GM19193 (cell line): ENCODE results near the gene ARRDC3.

ENCODE experiments used
- POLR2A ChIP-seq: IDR thresholded peaks from 4 replicates; pipeline ENCODE4 v1.6.1; 2011; ENCODE audit not compliant: insufficient read depth, insufficient read length; ENCODE audit errors: extremely low read depth

ARRDC3 gene

GRCh38 chr5:91340532-91340931 lies 42.6 kb downstream of the ARRDC3 start:
- no peak for TF ChIP-seq POLR2A

GRCh38 chr5:91339063-91339705 lies 43.9 kb downstream of the ARRDC3 start:
- TF ChIP-seq POLR2A: no peak

GRCh38 chr5:91332267-91333045 lies 50.7 kb downstream of the ARRDC3 start:
- no peak for TF ChIP-seq POLR2A

- TF ChIP-seq POLR2A: no peak
Measured at GRCh38 chr5:91331705-91332104, 51.4 kb downstream of the ARRDC3 start.

GRCh38 chr5:91329283-91329682 lies 53.8 kb downstream of the ARRDC3 start:
- no peak for TF ChIP-seq POLR2A

GRCh38 chr5:91328743-91329142 lies 54.4 kb downstream of the ARRDC3 start:
- TF ChIP-seq POLR2A: no peak

- TF ChIP-seq POLR2A: no peak
Measured at GRCh38 chr5:91319667-91320066, 63.5 kb downstream of the ARRDC3 start.

- no peak for TF ChIP-seq POLR2A
Measured at GRCh38 chr5:91318724-91319123, 64.4 kb downstream of the ARRDC3 start.
